SK-N-SH treated with all-trans-retinoic acid at 6 μM for 48 hours (cell line): ENCODE data around the gene FMN1.

Experiments used
- ARNTL ChIP-seq: fragments of 450-650 bp; formaldehyde crosslinking; IDR thresholded peaks from 2 replicates; pipeline ENCODE4 v1.5.0; 2020; ENCODE audit warnings: low read depth, mild to moderate bottlenecking, moderate library complexity, borderline replicate concordance
- BACH2 ChIP-seq: fragments of 250-450 bp; sonication (Bioruptor Pico); IDR thresholded peaks from 2 replicates; pipeline ENCODE4 v1.9.0; 2021; ENCODE audit warnings: mild to moderate bottlenecking, borderline replicate concordance
- CSDC2 ChIP-seq: fragments of 250-450 bp; sonication (Bioruptor Pico); IDR thresholded peaks from 2 replicates; pipeline ENCODE4 v1.5.0; 2020; ENCODE audit warnings: mild to moderate bottlenecking, moderate library complexity
- ESRRG ChIP-seq: fragments of 250-450 bp; sonication (Bioruptor Pico); IDR thresholded peaks from 2 replicates; pipeline ENCODE4 v1.6.1; 2021; ENCODE audit warnings: mild to moderate bottlenecking
- ISL1 ChIP-seq: fragments of 250-450 bp; sonication (Bioruptor Pico); IDR thresholded peaks from 2 replicates; pipeline ENCODE4 v2.1.2; 2022; ENCODE audit warnings: mild to moderate bottlenecking, moderate library complexity
- POU6F1 ChIP-seq: fragments of 250-450 bp; sonication (Bioruptor Pico); IDR thresholded peaks from 2 replicates; pipeline ENCODE4 v1.8.0; 2021; ENCODE audit warnings: low read depth, mild to moderate bottlenecking, moderate library complexity, borderline replicate concordance
- RARB ChIP-seq: fragments of 250-450 bp; sonication (Bioruptor Pico); IDR thresholded peaks from 2 replicates; pipeline ENCODE4 v1.8.0; 2021; ENCODE audit warnings: mild to moderate bottlenecking, moderate library complexity
- SNAI2 ChIP-seq: fragments of 250-450 bp; sonication (Bioruptor Pico); IDR thresholded peaks from 2 replicates; pipeline ENCODE4 v1.5.0; 2020; ENCODE audit warnings: mild to moderate bottlenecking, moderate library complexity
- TSHZ2 ChIP-seq: fragments of 250-450 bp; sonication (Bioruptor Pico); IDR thresholded peaks from 2 replicates; pipeline ENCODE4 v1.5.0; 2020; ENCODE audit warnings: mild to moderate bottlenecking, moderate library complexity
- ZFP3 ChIP-seq: fragments of 250-450 bp; sonication (Bioruptor Pico); IDR thresholded peaks from 2 replicates; pipeline ENCODE4 v1.5.0; 2020; ENCODE audit warnings: mild to moderate bottlenecking, moderate library complexity
- ZFP30 ChIP-seq: fragments of 450-650 bp; formaldehyde crosslinking; IDR thresholded peaks from 2 replicates; pipeline ENCODE4 v1.5.0; 2022; ENCODE audit warnings: mild to moderate bottlenecking, moderate library complexity
- ZNF565 ChIP-seq: fragments of 450-650 bp; formaldehyde crosslinking; conservative IDR thresholded peaks from 2 replicates; pipeline ENCODE4 v1.5.0; 2020; ENCODE audit warnings: low read depth, mild to moderate bottlenecking, moderate library complexity
- TF ChIP-seq, protein P1 (sequence below): fragments of 250-450 bp; sonication (Bioruptor Pico); IDR thresholded peaks from 2 replicates; pipeline ENCODE4 v1.8.0; 2020; ENCODE audit warnings: mild to moderate bottlenecking, moderate library complexity, borderline replicate concordance

- TF ChIP-seq BACH2 (CRISPR knock-in tag): no peak
- no peak for TF ChIP-seq ZNF565 (CRISPR knock-in tag)
- no peak for TF ChIP-seq CSDC2 (CRISPR knock-in tag)
- no peak for TF ChIP-seq ESRRG (CRISPR knock-in tag)
- no peak for TF ChIP-seq ZFP3 (CRISPR knock-in tag)
- no peak for TF ChIP-seq ZFP30
- no peak for TF ChIP-seq RARB
- TF ChIP-seq, protein P1, sequence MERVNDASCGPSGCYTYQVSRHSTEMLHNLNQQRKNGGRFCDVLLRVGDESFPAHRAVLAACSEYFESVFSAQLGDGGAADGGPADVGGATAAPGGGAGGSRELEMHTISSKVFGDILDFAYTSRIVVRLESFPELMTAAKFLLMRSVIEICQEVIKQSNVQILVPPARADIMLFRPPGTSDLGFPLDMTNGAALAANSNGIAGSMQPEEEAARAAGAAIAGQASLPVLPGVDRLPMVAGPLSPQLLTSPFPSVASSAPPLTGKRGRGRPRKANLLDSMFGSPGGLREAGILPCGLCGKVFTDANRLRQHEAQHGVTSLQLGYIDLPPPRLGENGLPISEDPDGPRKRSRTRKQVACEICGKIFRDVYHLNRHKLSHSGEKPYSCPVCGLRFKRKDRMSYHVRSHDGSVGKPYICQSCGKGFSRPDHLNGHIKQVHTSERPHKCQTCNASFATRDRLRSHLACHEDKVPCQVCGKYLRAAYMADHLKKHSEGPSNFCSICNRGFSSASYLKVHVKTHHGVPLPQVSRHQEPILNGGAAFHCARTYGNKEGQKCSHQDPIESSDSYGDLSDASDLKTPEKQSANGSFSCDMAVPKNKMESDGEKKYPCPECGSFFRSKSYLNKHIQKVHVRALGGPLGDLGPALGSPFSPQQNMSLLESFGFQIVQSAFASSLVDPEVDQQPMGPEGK (CRISPR knock-in tag): no peak
- TF ChIP-seq ISL1 (CRISPR knock-in tag): no peak
- TF ChIP-seq ARNTL: no peak
- no peak for TF ChIP-seq POU6F1
- no peak for TF ChIP-seq SNAI2 (CRISPR knock-in tag)
- TF ChIP-seq TSHZ2 (CRISPR knock-in tag): no peak
Observed at GRCh38 chr15:33115191-33115861, 79.2 kb downstream of the FMN1 start.
